ENCODE measurements around the gene C17orf50. TPM values are rescaled to one million over a fixed set of nuclear protein-coding genes. Genes with fewer than 3 reads are reported as not detected.
A peak's percentile ranks its signal among the peaks of the same experiment; 100 is the strongest.

C17orf50 gene
- total and polyA plus RNA-seq, 2 donors from 2014 or later, result 0.41 TPM; not detected in 1

DNA sequence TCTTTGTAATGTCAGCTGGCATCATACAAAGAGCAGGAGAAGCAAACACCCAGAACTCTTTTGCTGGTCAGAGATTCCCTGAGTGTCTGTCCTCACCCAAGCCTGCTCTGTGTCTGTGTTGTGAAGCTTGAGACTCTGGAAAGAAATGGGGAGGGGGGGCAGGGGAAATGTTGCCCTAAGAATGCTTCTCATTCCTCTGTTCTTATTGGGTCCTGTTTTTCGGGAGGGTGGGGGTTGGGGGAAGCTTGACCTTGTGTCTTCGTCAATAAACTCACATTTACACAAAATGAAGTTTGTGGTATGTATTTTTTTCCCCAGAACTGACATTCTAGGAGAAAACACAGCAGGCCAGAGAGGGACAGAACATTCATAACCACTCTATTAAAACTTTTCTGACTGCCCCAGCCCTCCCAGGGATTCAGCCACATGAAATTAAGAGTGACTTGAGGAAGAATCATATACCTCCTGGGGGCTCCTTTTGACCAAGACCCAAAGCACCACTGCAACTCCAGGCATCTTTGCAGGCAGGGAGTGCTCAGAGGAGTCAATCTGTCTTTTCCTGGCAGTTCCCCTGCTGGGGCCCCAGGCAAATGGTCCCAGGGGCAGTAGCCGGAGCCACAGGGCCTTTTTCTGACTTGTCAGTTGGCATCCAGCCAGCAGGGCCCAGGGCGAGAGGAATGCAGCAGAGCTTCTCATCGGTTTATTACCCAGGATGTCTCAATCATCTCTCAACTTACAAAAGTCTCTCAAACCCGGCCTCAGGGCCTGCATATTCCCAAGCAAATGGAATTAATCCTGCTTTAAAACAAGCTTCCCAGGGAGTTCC lies 34.3 kb upstream of the C17orf50 start:
- Histone ChIP-seq H3K9ac (ENCODE audit: low read length in 3 of 3) (no peak overlapping the region), H3K9me3 (ENCODE audit: control insufficient read depth in 2 of 3, insufficient read depth in 1 of 3, low read length in 3 of 3) (no peaks in the 10 kb centered on the region), H3K27me3 (ENCODE audit: control insufficient read depth, insufficient read depth, low read length) (no peaks in the 10 kb centered on the region), H3K27ac (ENCODE audit: low read depth in 2 of 2, low read length in 2 of 2) (no peak overlapping the region), H3K4me3 (ENCODE audit: low read length in 3 of 3) (no peak overlapping the region), H3K36me3 (ENCODE audit: control insufficient read depth in 2 of 3, insufficient read depth in 3 of 3, low read length in 3 of 3) (peaks cover 6 to 26% (median 19%) of the 10 kb centered on the region in 3 donors), H3K4me1 (ENCODE audit: control insufficient read depth in 2 of 3, insufficient read depth in 2 of 3, low read depth in 1 of 3, low read length in 3 of 3) (peaks cover 4 to 13% (median 12%) of the 10 kb centered on the region in 3 donors)
- TF ChIP-seq, protein P1, sequence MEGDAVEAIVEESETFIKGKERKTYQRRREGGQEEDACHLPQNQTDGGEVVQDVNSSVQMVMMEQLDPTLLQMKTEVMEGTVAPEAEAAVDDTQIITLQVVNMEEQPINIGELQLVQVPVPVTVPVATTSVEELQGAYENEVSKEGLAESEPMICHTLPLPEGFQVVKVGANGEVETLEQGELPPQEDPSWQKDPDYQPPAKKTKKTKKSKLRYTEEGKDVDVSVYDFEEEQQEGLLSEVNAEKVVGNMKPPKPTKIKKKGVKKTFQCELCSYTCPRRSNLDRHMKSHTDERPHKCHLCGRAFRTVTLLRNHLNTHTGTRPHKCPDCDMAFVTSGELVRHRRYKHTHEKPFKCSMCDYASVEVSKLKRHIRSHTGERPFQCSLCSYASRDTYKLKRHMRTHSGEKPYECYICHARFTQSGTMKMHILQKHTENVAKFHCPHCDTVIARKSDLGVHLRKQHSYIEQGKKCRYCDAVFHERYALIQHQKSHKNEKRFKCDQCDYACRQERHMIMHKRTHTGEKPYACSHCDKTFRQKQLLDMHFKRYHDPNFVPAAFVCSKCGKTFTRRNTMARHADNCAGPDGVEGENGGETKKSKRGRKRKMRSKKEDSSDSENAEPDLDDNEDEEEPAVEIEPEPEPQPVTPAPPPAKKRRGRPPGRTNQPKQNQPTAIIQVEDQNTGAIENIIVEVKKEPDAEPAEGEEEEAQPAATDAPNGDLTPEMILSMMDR (IDR thresholded peaks at IDR 0.05; ENCODE audit: borderline replicate concordance, extremely low read depth, insufficient read depth), result no peak
- DNase-seq (peak; percentile 78 to 94 (median 81)), FAIRE-seq (no peak)
- intact Hi-C loops (cut with DNase I), result no loop called here

DNA sequence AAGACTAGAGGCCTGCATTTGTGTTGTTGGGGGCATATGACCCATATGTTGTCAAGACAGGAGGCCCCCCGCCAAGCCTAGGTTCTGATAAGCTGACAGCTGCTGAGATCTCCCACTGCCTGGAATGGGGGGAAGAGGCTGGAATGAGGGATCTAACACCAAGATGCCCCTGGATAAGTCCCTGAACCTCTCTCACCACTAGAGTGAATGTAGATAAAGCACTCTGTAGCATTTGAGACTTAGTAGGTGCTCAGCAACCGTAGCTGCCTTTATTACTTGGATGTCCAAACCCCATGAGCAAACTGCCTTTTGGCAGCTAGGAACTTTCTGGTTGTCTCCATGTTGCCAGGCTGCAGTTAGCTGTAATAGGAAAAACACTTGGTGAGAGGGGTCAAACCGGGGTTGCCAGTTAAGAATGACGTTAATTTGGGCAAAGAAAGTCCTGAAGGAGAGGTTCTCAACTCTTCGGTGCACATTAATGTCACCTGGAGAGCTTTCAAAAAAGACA lies 33.7 kb upstream of the C17orf50 start:
- peaks cover 6 to 23% (median 19%) of the 10 kb centered on the region in 3 donors for H3K36me3 ChIP-seq (ENCODE audit: control insufficient read depth in 2 of 3, insufficient read depth in 3 of 3, low read length in 3 of 3)
- no peak for FAIRE-seq
- peaks cover 4 to 13% (median 12%) of the 10 kb centered on the region in 3 donors for H3K4me1 ChIP-seq (ENCODE audit: control insufficient read depth in 2 of 3, insufficient read depth in 2 of 3, low read depth in 1 of 3, low read length in 3 of 3)
- no peaks in the 10 kb centered on the region for H3K9me3 ChIP-seq (ENCODE audit: control insufficient read depth in 2 of 3, insufficient read depth in 1 of 3, low read length in 3 of 3)
- no peak for DNase-seq
- H3K9ac ChIP-seq (ENCODE audit: low read length in 3 of 3), result no peak overlapping the region
- H3K4me3 ChIP-seq (ENCODE audit: low read length in 3 of 3), result no peak overlapping the region
- TF ChIP-seq, protein P1 (IDR thresholded peaks at IDR 0.05; ENCODE audit: borderline replicate concordance, extremely low read depth, insufficient read depth), result no peak
- no peak overlapping the region for H3K27ac ChIP-seq (ENCODE audit: low read depth in 2 of 2, low read length in 2 of 2)
- intact Hi-C loops (cut with DNase I), result no loop called here
- H3K27me3 ChIP-seq (ENCODE audit: control insufficient read depth, insufficient read depth, low read length), result no peaks in the 10 kb centered on the region

DNA sequence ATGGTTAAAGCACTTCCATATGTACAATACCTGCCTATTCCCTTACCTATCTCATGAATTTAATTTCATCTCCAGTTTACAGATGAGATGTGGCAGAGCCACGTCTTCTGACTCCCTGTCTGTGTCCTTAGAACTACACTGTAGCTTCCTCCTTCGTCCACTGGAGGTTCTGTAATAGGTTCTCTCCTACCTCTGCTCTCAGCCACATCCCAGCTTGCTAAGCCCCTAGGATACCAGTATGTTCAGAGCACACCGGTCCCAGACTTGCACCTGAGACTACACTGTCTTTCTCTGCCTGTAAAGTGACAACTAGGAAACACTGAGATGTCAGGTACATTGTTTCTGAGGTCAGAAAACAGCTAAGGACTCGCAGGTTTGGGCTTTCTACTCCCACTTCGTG lies 33.1 kb upstream of the C17orf50 start:
- no peak for DNase-seq
- FAIRE-seq, result no peak
- no peaks in the 10 kb centered on the region for H3K9me3 ChIP-seq (ENCODE audit: control insufficient read depth in 2 of 3, insufficient read depth in 1 of 3, low read length in 3 of 3)
- H3K9ac ChIP-seq (ENCODE audit: low read length in 3 of 3), result no peak overlapping the region
- peaks cover 6 to 23% (median 19%) of the 10 kb centered on the region in 3 donors for H3K36me3 ChIP-seq (ENCODE audit: control insufficient read depth in 2 of 3, insufficient read depth in 3 of 3, low read length in 3 of 3)
- no peak overlapping the region for H3K27ac ChIP-seq (ENCODE audit: low read depth in 2 of 2, low read length in 2 of 2)
- H3K4me3 ChIP-seq (ENCODE audit: low read length in 3 of 3), result no peak overlapping the region
- H3K27me3 ChIP-seq (ENCODE audit: control insufficient read depth, insufficient read depth, low read length), result no peaks in the 10 kb centered on the region
- H3K4me1 ChIP-seq (ENCODE audit: control insufficient read depth in 2 of 3, insufficient read depth in 2 of 3, low read depth in 1 of 3, low read length in 3 of 3), result peaks cover 4 to 16% (median 13%) of the 10 kb centered on the region in 3 donors
- intact Hi-C loops (cut with DNase I), result no loop called here
- TF ChIP-seq, protein P1 (IDR thresholded peaks at IDR 0.05; ENCODE audit: borderline replicate concordance, extremely low read depth, insufficient read depth), result no peak
